NCI-H2196 (cell line): ENCODE results near the gene MRPS6.

Source experiments
- DNase-seq: peaks from one replicate; lab custom pipeline; 2025; ENCODE audit not compliant: unreplicated experiment; lab: John Stamatoyannopoulos, UW

The MRPS6 gene

GRCh38 chr21:34073032-34073748 is at the start of gene MRPS6, which contains the start of gene SLC5A3:
Gene MRPS6, plus strand, starts transcription at chr21:34073578. Its CDS starts 123 bp downstream, at chr21:34073701.
Gene SLC5A3, plus strand, starts transcription at chr21:34073578. Its CDS starts 21,621 bp downstream, at chr21:34095199.
- DNase-seq = peak; percentile 90

GRCh38 chr21:34023691-34024373 is 49.5 kb upstream of the MRPS6 start:
- DNase-seq = no peak

- no peak for DNase-seq
Observed at GRCh38 chr21:34024374-34024693, 49.0 kb upstream of the MRPS6 start.

- DNase-seq = no peak
Observed at GRCh38 chr21:34027721-34028461, 45.5 kb upstream of the MRPS6 start.

GRCh38 chr21:34029743-34030528 is 43.4 kb upstream of the MRPS6 start:
- peak; percentile 21 for DNase-seq

- no peak for DNase-seq
Observed at GRCh38 chr21:34031835-34032370, 41.5 kb upstream of the MRPS6 start.

- DNase-seq = no peak
Observed at GRCh38 chr21:34034369-34035014, 38.9 kb upstream of the MRPS6 start.

GRCh38 chr21:34035619-34036354 is 37.6 kb upstream of the MRPS6 start:
- DNase-seq = no peak

GRCh38 chr21:34037009-34037795 is 36.2 kb upstream of the MRPS6 start:
- DNase-seq = no peak

- no peak for DNase-seq
Observed at GRCh38 chr21:34039678-34040382, 33.5 kb upstream of the MRPS6 start.

- no peak for DNase-seq
Observed at GRCh38 chr21:34042735-34043134, 30.6 kb upstream of the MRPS6 start.

- DNase-seq = no peak
Observed at GRCh38 chr21:34043333-34043732, 30.0 kb upstream of the MRPS6 start.

- no peak for DNase-seq
Observed at GRCh38 chr21:34046917-34047316, 26.5 kb upstream of the MRPS6 start.

GRCh38 chr21:34047835-34048234 is 25.5 kb upstream of the MRPS6 start:
- no peak for DNase-seq

- no peak for DNase-seq
Observed at GRCh38 chr21:34052171-34052570, 21.2 kb upstream of the MRPS6 start.

GRCh38 chr21:34054259-34054658 is 19.1 kb upstream of the MRPS6 start:
- DNase-seq = no peak

- no peak for DNase-seq
Observed at GRCh38 chr21:34055615-34056014, 17.8 kb upstream of the MRPS6 start.

- DNase-seq = no peak
Observed at GRCh38 chr21:34061983-34062382, 11.4 kb upstream of the MRPS6 start.
